Hepatocyte (in vitro differentiated cells): ENCODE results near the gene OXSR1. TPM values are rescaled to one million over a fixed set of nuclear protein-coding genes. Genes with fewer than 3 reads are reported as not detected.
A peak's percentile ranks its signal among the peaks of the same experiment; 100 is the strongest.
"Not testable (repeated sequence)": the region's sequence is repeated elsewhere in the genome, so short reads cannot be mapped to it uniquely, and the experiment has no call there.

Source experiments
- DNase-seq: peaks from one replicate; pipeline ENCODE4 v3.0.0-alpha.2; 2016; ENCODE audit warnings: low spot score
- H2AFZ ChIP-seq: fragments of 200-600 bp; sonication (generic); 2 replicates; pipeline ENCODE4 v1.6.0; 2016; ENCODE audit warnings: antibody characterized with exemption, mild to moderate bottlenecking
- H3K27ac ChIP-seq: fragments of 200-600 bp; sonication (generic); 2 replicates; pipeline ENCODE4 v1.5.1; 2016; ENCODE audit warnings: mild to moderate bottlenecking
- H3K27me3 ChIP-seq: fragments of 200-600 bp; sonication (generic); 2 replicates; pipeline ENCODE4 v1.6.1; 2016
- H3K36me3 ChIP-seq: fragments of 200-600 bp; sonication (generic); replicated peaks from 2 replicates; pipeline ENCODE4 v1.5.1; 2016; ENCODE audit warnings: low read depth; ENCODE audit not compliant: insufficient read depth
- H3K4me1 ChIP-seq: fragments of 200-600 bp; sonication (generic); 2 replicates; pipeline ENCODE4 v1.5.1; 2016; ENCODE audit warnings: mild to moderate bottlenecking, moderate library complexity; ENCODE audit not compliant: insufficient read depth
- H3K4me2 ChIP-seq: fragments of 200-600 bp; sonication (generic); 2 replicates; pipeline ENCODE4 v1.6.0; 2016
- H3K4me3 ChIP-seq: fragments of 200-600 bp; sonication (generic); 2 replicates; pipeline ENCODE4 v1.5.1; 2016; ENCODE audit warnings: mild to moderate bottlenecking
- H3K79me2 ChIP-seq: fragments of 200-600 bp; sonication (generic); 2 replicates; pipeline ENCODE4 v1.6.0; 2017; ENCODE audit warnings: mild to moderate bottlenecking
- H3K9me2 ChIP-seq: fragments of 200-600 bp; sonication (generic); replicated peaks from 2 replicates; pipeline ENCODE4 v1.6.0; 2017; ENCODE audit warnings: mild to moderate bottlenecking; ENCODE audit not compliant: insufficient read depth
- H3K9me3 ChIP-seq: fragments of 200-600 bp; sonication (generic); 2 replicates; pipeline ENCODE4 v1.5.1; 2016; ENCODE audit warnings: low read depth, mild to moderate bottlenecking
- H4K20me1 ChIP-seq: fragments of 200-600 bp; sonication (generic); 2 replicates; pipeline ENCODE4 v1.6.0; 2016; ENCODE audit warnings: mild to moderate bottlenecking; ENCODE audit not compliant: insufficient read depth, poor library complexity, severe bottlenecking
- EZH2 ChIP-seq: fragments of 200-600 bp; sonication (generic); IDR thresholded peaks from 2 replicates; pipeline ENCODE4 v1.6.1; 2016; ENCODE audit warnings: antibody characterized with exemption, mild to moderate bottlenecking, borderline replicate concordance
- EZH2phosphoT487 ChIP-seq: fragments of 200-600 bp; sonication (generic); IDR thresholded peaks from one replicate; pipeline ENCODE4 v1.6.1; 2018; ENCODE audit warnings: antibody characterized with exemption, mild to moderate bottlenecking, low read depth, moderate library complexity; ENCODE audit not compliant: unreplicated experiment, severe bottlenecking
- WGBS: methylation state at CpG from one replicate; pipeline ENCODE4 v1.1.6; 2016; ENCODE audit warnings: low lambda C conversion rate; ENCODE audit errors: missing lambda C conversion rate; 5-methylcytosine and 5-hydroxymethylcytosine counted together
- polyA plus RNA-seq: library from polyadenylated mRNA; unstranded; fragments of >200 nt; fragmentation: Nextera tagmentation; extraction: Ambion mirVana; gene quantifications from 2 replicates; pipeline ENCODE4 v1.2.1, GENCODE V29; 2016
- total RNA-seq: library from RNA; depleted of rRNA; stranded (reverse); fragments of >200 nt; gene quantifications from 2 replicates; pipeline ENCODE4 v1.2.3, GENCODE V29; 2014
- TF ChIP-seq, protein P1 (sequence below): fragments of 200-600 bp; sonication (generic); IDR thresholded peaks from 2 replicates; pipeline ENCODE4 v1.5.1; 2016; ENCODE audit warnings: antibody characterized with exemption, mild to moderate bottlenecking; ENCODE audit not compliant: poor library complexity

OXSR1 gene
- total and polyA plus RNA-seq, 2 experiments from 2014 or later, result 15.7 to 30.7 TPM

DNA sequence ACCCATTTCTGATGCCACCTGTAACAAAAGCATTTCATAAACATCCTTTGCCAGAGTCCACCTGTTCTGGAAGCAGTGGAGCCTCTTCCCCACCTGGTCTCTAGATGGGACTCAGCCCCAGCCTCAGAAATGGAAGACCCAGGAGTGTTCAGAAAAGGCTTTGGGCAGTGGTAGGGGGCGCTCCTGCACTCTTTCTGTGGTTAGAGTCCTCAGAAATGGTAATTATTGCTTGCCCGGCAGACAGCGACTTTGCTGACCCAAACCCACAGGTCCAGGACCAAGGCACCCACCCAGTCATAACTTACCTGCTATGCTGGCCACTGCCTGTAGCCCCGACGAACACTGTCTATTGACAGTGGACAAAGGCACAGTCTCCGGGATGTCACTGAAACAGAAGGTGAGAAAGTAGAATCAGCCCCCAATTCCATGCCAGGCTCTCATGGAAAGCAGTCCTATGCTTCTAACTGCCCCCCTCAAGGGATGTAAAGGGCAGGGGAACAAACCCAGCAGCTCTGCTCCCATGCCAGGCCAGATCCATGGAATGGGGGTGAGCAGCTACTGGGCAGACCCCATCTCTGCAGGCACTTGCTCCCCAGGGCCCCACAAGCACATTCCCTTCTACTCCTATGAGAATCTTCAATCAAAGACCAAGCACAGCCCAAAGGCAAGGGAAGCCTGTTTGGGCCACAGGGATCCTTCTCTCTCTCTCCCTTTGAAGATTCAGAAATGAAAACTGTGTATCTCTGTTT is 33.5 kb upstream of the OXSR1 start:
- peak overlapping the region; percentile 61 for H3K4me2 ChIP-seq
- no peaks in the 10 kb centered on the region for H3K9me3 ChIP-seq
- 55% methylated on average over 6 of the region's 6 CpGs for WGBS
- H3K79me2 ChIP-seq, result peaks cover 60% of the 10 kb centered on the region
- TF ChIP-seq EZH2phosphoT487 (no peak), EZH2 (no peak)
- TF ChIP-seq, protein P1, sequence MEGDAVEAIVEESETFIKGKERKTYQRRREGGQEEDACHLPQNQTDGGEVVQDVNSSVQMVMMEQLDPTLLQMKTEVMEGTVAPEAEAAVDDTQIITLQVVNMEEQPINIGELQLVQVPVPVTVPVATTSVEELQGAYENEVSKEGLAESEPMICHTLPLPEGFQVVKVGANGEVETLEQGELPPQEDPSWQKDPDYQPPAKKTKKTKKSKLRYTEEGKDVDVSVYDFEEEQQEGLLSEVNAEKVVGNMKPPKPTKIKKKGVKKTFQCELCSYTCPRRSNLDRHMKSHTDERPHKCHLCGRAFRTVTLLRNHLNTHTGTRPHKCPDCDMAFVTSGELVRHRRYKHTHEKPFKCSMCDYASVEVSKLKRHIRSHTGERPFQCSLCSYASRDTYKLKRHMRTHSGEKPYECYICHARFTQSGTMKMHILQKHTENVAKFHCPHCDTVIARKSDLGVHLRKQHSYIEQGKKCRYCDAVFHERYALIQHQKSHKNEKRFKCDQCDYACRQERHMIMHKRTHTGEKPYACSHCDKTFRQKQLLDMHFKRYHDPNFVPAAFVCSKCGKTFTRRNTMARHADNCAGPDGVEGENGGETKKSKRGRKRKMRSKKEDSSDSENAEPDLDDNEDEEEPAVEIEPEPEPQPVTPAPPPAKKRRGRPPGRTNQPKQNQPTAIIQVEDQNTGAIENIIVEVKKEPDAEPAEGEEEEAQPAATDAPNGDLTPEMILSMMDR, result peak; percentile 34
- H3K27me3 ChIP-seq, result no peaks in the 10 kb centered on the region
- peak; percentile 44 for DNase-seq
- H3K4me1 ChIP-seq, result peaks cover 48% of the 10 kb centered on the region
- no peak overlapping the region for H3K4me3 ChIP-seq
- peak overlapping the region; percentile 96 for H3K27ac ChIP-seq
- H3K9me2 ChIP-seq, result no peaks in the 10 kb centered on the region
- H4K20me1 ChIP-seq, result peaks cover 4% of the 10 kb centered on the region
- H3K36me3 ChIP-seq, result no peaks in the 10 kb centered on the region
- H2AFZ ChIP-seq, result no peak overlapping the region

DNA sequence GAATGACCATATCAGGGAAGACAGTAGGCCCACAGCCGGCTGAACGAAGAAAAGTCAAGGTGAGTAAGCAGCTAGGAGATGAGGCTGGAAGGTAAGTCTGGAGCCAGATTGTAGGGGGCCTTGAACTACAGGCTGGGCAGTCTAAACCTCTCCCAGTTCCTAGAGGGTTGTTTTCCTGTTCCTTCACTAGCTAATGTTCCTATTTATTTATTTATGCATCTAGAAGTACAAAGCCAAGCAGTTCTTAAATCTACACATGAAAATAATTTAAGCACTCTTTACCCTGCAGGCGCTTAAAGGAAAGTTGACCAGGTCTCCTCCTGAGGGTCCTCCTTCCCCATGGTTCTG is 32.2 kb upstream of the OXSR1 start:
- WGBS, result 69% methylated on average over 3 of the region's 3 CpGs
- no peak overlapping the region for H3K4me3 ChIP-seq
- no peak overlapping the region for H2AFZ ChIP-seq
- H3K27me3 ChIP-seq, result no peaks in the 10 kb centered on the region
- no peaks in the 10 kb centered on the region for H3K36me3 ChIP-seq
- DNase-seq, result peak; percentile 26
- H3K79me2 ChIP-seq, result peaks cover 58% of the 10 kb centered on the region
- H3K9me3 ChIP-seq, result no peaks in the 10 kb centered on the region
- H3K9me2 ChIP-seq, result no peaks in the 10 kb centered on the region
- H3K27ac ChIP-seq, result peak overlapping the region; percentile 96
- H3K4me1 ChIP-seq, result peaks cover 55% of the 10 kb centered on the region
- H4K20me1 ChIP-seq, result peaks cover 4% of the 10 kb centered on the region
- TF ChIP-seq, protein P1, result no peak
- TF ChIP-seq EZH2 (no peak), EZH2phosphoT487 (no peak)
- peak overlapping the region; percentile 61 for H3K4me2 ChIP-seq

DNA sequence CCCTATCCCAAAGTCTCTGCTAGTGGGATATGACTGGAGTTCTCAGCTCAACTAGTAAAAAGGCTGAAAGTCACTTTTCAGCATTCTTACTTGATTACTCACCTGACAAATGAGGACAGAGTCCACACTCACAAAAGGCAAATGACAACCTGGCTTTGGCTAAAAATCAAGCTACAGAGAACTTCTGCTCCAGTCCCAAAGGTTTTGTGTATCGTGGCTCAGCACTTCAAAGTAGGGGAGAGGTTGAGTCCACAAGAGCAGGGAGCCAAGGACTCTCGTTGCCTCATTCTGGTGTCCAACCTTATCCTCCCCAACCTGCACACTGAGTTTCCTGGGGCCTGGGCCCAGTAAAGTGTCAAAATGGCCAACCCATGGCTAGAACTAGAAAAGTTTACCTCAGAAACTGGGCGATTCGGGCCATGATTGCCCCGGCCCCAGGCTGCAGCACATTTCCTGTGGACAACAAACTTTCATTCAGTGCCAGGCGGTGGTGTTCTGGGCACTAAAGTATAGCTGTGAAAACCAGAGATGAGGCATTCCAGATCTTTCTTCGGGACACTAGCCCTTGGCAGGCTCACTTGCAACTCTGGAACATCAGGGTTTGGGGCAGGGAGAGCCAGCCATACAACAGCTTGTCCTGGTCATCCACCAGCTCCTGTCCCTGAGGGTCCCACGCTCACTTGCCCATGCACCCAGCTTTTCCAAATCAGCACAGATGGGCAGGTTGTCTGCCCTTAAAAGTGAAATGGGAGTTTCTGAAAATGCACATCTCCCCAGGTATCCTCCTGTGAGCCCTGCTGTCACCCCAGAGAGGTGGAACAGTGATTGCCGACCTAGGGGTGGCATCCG is 31.6 kb upstream of the OXSR1 start:
- no peak for TF ChIP-seq EZH2phosphoT487
- TF ChIP-seq EZH2, result no peak
- TF ChIP-seq, protein P1, result no peak
- H3K9me3 ChIP-seq, result no peaks in the 10 kb centered on the region
- peak overlapping the region; percentile 88 for H3K4me2 ChIP-seq
- no peaks in the 10 kb centered on the region for H3K36me3 ChIP-seq
- peaks cover 58% of the 10 kb centered on the region for H3K79me2 ChIP-seq
- no peaks in the 10 kb centered on the region for H3K27me3 ChIP-seq
- peak; percentile 74 for DNase-seq
- peaks cover 55% of the 10 kb centered on the region for H3K4me1 ChIP-seq
- peaks cover 4% of the 10 kb centered on the region for H4K20me1 ChIP-seq
- no peak overlapping the region for H3K4me3 ChIP-seq
- H3K9me2 ChIP-seq, result no peaks in the 10 kb centered on the region
- peak overlapping the region; percentile 96 for H3K27ac ChIP-seq
- H2AFZ ChIP-seq, result no peak overlapping the region
- 69% methylated on average over 10 of the region's 10 CpGs for WGBS

DNA sequence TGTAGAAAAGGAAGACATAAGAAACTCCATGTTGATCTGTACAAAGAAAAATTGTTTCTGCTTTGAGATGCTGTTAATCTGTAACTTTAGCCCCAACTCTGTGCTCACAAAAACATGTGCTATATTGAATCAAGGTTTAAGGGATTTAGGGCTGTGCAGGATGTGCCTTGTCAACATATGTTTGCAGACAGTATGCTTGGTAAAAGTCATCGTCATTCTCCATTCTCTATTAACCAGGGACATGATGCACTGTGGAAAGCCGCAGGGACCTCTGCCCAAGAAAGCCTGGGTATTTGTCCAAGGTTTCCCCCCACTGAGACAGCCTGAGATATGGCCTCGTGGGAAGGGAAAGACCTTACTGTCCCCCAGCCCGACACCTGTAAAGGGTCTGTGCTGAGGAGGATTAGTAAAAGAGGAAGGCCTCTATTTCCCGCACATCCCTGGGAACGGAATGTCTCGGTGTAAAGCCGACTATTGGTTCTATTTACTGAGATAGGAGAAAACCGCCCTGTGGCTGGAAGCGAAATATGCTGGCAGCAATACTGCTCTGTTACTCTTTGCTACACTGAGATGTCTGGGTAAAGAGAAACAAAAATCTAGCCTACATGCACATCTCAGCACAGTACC is 30.7 kb upstream of the OXSR1 start:
- Histone ChIP-seq H3K79me2 (peaks cover 58% of the 10 kb centered on the region), H3K4me1 (peaks cover 56% of the 10 kb centered on the region), H3K4me2 (peak overlapping the region; percentile 88), H3K27ac (peak overlapping the region; percentile 96)
- not testable (repeated sequence) for DNase-seq, H3K9me3 ChIP-seq, H3K27me3 ChIP-seq, H3K4me3 ChIP-seq, H2AFZ ChIP-seq, H3K36me3 ChIP-seq, H3K9me2 ChIP-seq, H4K20me1 ChIP-seq
- 63% methylated on average over 10 of the region's 10 CpGs for WGBS

DNA sequence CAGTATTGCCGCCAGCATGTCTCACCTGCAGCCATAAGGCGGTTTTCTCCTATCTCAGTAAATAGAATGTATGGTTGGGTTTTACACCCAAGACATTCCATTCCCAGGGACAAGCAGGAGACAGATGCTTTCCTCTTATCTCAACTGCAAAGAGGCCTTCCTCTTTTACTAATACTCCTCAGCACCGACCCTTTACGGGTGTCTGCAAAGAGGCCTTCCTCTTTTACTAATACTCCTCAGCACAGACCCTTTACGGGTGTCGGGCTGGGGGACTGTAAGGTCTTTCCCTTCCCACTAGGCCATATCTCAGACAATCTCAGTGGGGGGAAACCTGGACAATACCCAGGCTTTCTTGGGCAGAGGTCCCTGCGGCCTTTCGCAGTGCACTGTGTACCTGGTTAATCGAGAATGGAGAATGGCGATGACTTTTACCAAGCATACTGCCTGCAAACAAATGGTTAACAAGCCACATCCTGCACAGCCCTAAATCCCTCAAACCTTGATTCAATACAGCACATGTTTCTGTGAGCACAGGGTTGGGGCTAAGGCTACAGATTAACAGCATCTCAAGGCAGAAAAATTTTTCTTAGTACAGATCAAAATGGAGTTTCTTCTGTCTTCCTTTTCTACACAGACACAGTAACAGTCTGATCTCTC is 29.6 kb upstream of the OXSR1 start:
- 19% methylated on average over 10 of the region's 10 CpGs for WGBS
- H2AFZ ChIP-seq, DNase-seq, H3K27me3 ChIP-seq, H3K9me2 ChIP-seq, H3K9me3 ChIP-seq, H3K36me3 ChIP-seq, H4K20me1 ChIP-seq: not testable (repeated sequence)
- H3K27ac ChIP-seq, result peak overlapping the region; percentile 96
- H3K4me2 ChIP-seq, result peak overlapping the region; percentile 88
- H3K4me3 ChIP-seq, result peak overlapping the region; percentile 56
- H3K79me2 ChIP-seq, result peaks cover 67% of the 10 kb centered on the region
- H3K4me1 ChIP-seq, result peaks cover 58% of the 10 kb centered on the region
